Effector memory CD4-positive, alpha-beta T cell (primary cell): ENCODE data around the gene ATG7.
A peak's percentile ranks its signal among the peaks of the same experiment; 100 is the strongest.

Experiments used
- DNase-seq, 3 donors: peaks; one replicate each; pipeline ENCODE4 v3.0.0-alpha.2; 2020
- H3K27ac ChIP-seq: 2 replicates; pipeline ENCODE4 v1.7.0; 2013; ENCODE audit warnings: mild to moderate bottlenecking, low read length, moderate library complexity; ENCODE audit not compliant: insufficient read depth, poor library complexity, severe bottlenecking
- H3K27me3 ChIP-seq: replicated peaks from 2 replicates; pipeline ENCODE4 v1.7.0; 2013; ENCODE audit warnings: mild to moderate bottlenecking, low read length; ENCODE audit not compliant: insufficient read depth, control insufficient read depth, poor library complexity, severe bottlenecking
- H3K36me3 ChIP-seq: 2 replicates; pipeline ENCODE4 v1.7.0; 2013; ENCODE audit warnings: mild to moderate bottlenecking, low read length, moderate library complexity; ENCODE audit not compliant: control insufficient read depth, insufficient read depth
- H3K4me1 ChIP-seq: 2 replicates; pipeline ENCODE4 v1.7.0; 2013; ENCODE audit warnings: low read length, mild to moderate bottlenecking; ENCODE audit not compliant: control insufficient read depth, insufficient read depth, poor library complexity, severe bottlenecking
- H3K4me3 ChIP-seq: 2 replicates; pipeline ENCODE4 v1.7.0; 2013; ENCODE audit warnings: low read length, low read depth, mild to moderate bottlenecking; ENCODE audit not compliant: insufficient read depth, poor library complexity, severe bottlenecking
- H3K9me3 ChIP-seq: 2 replicates; pipeline ENCODE4 v1.7.0; 2013; ENCODE audit warnings: mild to moderate bottlenecking, low read length, moderate library complexity; ENCODE audit not compliant: control insufficient read depth

ATG7 gene

DNA sequence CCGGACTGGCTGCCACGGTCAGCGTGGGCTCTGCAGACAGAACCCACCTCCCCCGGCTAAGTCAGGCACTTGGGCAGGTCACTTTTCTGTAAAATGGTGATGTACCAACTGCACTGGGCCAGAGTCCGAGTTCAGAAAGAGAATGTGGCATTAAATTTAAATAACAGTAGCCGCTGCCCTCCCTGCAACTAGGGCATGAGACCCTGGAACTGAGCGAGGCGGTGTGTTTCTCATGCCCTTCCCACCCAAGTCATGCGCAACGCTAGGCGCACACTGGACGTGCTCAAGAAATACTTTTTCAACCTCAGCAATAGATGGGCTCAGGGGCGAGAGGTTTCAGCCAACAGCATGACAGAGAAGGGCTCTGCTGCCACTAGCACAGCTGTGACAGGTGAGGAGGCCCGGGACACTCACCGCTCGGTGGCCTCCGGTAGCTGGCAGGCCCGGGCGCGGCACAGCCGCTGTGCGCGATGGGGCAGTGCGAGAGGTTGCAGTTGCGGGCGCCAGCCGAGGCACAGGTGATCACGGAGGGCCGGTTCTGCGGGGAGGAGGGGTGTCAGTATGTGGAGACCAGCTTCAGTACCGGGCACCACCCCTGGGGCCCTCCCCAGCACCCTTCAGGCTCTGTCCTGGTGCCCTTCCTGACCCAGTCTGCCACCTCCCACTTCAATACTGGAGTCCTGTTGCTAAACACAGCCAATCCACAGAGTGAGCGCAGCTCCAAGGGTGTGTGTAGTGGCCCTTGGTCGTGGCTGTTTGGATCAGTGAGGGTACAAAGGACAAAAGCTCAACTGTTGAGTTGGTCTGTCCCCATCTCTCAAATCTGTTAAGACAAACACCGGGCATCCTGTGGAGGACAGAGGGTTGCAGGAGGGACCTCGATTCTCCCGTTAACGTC is 287.0 kb downstream of the ATG7 start:
- H3K36me3 ChIP-seq = peaks cover 59% of the 10 kb centered on the region
- no peaks in the 10 kb centered on the region for H3K4me1 ChIP-seq
- no peak overlapping the region for H3K27ac ChIP-seq

DNA sequence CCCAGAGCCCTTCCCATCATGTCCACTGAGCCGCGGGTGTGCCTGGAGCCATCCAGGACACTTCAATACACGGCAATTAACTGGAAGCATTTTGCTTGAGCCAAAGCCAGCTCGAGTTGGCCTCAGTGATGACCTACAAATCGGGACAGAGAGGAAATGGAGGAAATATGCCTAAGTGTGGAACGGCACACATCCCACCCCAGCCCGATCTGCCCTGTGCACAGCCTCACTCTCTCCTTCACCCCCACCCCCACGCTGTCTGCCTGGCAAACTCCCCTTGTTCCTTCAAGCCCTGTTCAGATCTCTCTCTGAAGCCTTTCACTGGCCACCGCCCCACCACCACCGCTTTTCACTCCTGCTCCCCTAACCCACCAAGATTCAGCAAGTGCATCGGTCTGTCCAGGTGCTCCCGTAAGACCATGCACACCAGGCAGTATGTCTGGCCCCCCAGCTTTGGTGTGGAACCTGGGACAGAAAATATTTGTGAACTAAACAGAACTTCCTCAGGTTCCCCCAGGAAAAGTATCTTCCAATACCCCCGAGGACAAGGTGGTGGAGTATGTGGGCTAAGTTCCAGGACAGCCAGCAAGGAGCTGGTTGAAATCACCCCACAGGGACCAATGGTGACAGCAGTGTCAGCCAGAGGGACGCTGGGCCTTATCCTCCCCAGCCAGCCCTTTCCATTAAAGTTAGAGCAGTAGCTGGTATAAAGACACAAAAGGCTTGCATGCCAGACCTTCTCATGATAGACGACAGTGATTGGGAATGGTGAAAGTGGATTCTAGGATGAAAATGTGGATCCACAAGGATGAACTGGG is 287.8 kb downstream of the ATG7 start:
- no peaks in the 10 kb centered on the region for H3K27me3 ChIP-seq
- H3K27ac ChIP-seq = no peak overlapping the region
- H3K36me3 ChIP-seq = peaks cover 63% of the 10 kb centered on the region
- no peaks in the 10 kb centered on the region for H3K4me1 ChIP-seq
- no peak for DNase-seq
- no peaks in the 10 kb centered on the region for H3K9me3 ChIP-seq
- H3K4me3 ChIP-seq = no peak overlapping the region

More for the DNA sequence above, 287.0 kb downstream of the ATG7 start:
- Histone ChIP-seq H3K9me3 (no peaks in the 10 kb centered on the region), H3K27me3 (no peaks in the 10 kb centered on the region), H3K4me3 (no peak overlapping the region)
- DNase-seq = no peak

DNA sequence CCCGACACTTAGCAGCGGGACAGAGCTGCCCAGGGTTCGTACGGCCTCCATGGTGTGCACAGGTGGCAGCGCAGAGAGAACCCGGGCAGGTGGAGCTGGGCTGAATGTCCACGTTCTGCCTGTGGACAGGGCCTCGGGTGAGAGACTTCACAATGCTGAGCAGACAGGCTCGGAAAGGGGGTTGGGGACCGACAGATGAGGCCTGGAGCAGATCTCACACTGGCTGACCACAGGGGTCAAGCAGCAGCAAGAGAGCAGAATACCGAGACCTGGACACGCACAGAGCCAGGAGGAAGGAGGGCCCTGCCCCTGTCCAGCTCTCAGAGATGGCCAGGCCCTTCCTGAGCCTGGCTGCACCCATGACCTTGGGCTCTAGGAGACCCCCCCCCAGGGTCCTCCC is 288.5 kb downstream of the ATG7 start:
- H3K36me3 ChIP-seq = peaks cover 59% of the 10 kb centered on the region
- H3K4me3 ChIP-seq = no peak overlapping the region
- no peak overlapping the region for H3K27ac ChIP-seq
- H3K4me1 ChIP-seq = no peaks in the 10 kb centered on the region
- DNase-seq = no peak
- no peaks in the 10 kb centered on the region for H3K9me3 ChIP-seq
- H3K27me3 ChIP-seq = no peaks in the 10 kb centered on the region

DNA sequence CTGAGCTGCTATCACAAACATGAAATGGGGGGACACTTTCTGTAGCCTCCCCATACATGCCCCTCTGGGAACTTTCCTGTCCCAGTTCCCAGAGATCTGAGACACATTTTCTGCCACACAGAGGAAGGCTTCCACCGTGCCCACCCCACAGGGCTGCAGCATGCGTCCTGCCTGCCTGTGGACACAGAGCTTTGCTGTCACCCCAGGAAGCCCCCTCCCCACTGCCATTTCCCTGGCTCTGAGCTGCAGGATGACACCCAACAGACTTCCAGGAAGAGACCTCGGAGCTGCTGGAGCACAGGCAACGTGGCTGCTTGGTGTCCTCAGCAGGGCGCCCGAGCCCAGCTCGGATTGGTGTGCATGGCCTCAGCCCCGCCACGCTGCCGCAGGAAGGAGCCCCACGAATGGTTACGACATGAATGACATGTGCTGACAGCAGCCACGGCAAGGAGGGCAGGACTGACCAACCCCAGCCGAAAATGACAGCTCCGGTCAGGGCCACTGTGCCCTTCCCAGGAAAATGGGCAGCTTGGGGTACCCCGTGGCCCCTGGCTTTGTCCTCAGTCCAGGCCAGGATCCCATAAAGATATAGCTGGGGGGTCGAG is 290.2 kb downstream of the ATG7 start:
- H3K4me1 ChIP-seq = no peaks in the 10 kb centered on the region
- peaks cover 57% of the 10 kb centered on the region for H3K36me3 ChIP-seq
- no peaks in the 10 kb centered on the region for H3K9me3 ChIP-seq
- no peak overlapping the region for H3K4me3 ChIP-seq
- DNase-seq = no peak
- H3K27ac ChIP-seq = peak overlapping the region; percentile 17
- H3K27me3 ChIP-seq = no peaks in the 10 kb centered on the region

DNA sequence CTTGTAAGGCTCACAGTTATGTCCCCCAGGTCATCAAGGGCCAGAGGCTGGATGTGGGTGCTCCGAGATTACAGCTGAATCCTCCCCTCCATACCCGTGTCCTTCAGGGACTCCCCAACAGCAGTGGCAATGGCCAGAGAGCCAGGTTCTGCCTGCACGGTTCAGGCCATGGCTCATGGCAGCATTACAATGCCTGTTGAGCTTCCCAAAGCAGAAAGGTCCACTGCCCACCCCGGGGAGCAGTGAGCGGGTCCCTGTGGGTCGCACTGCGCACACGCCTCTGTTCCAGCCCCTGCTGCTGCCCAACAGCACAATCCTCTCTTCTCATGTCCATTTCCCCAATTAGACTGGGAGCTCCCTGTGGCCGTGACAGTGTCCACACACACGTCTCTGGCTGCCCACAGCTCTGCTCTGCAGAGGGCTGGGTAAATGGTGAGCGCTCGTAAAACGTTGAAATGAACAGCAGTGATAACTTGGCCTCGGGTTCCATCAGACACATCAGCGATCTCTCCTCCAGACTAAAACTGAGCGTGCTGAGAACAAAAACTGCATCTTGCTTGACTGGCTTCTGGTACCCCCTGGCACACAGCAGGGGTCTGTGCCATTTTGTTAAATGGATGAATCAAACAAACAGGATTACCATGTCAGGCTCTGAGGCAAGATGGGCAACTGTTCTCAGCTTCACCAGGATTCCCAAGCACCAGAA is 291.1 kb downstream of the ATG7 start:
- no peak for DNase-seq
- Histone ChIP-seq H3K4me1 (no peaks in the 10 kb centered on the region), H3K9me3 (no peaks in the 10 kb centered on the region), H3K4me3 (no peak overlapping the region), H3K36me3 (peaks cover 57% of the 10 kb centered on the region), H3K27me3 (no peaks in the 10 kb centered on the region), H3K27ac (no peak overlapping the region)

DNA sequence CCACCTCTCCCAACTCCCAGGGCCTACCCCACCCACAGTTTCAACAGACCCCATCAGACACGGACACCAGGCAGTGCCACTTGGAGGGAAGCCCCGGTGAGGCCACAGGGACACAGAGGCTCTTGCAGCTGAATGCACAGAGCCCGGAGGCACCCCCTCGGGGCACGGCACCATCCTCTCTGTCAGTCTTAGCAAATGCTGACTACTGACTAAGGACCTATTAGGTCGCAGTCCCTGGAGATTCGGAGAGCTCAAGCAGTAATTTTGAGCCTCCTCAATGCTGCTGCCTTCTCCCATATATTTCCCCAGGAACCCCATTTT is 291.6 kb downstream of the ATG7 start:
- H3K36me3 ChIP-seq = peaks cover 57% of the 10 kb centered on the region
- no peaks in the 10 kb centered on the region for H3K9me3 ChIP-seq
- no peaks in the 10 kb centered on the region for H3K27me3 ChIP-seq
- H3K27ac ChIP-seq = no peak overlapping the region
- H3K4me1 ChIP-seq = no peaks in the 10 kb centered on the region
- DNase-seq = no peak
- H3K4me3 ChIP-seq = no peak overlapping the region

DNA sequence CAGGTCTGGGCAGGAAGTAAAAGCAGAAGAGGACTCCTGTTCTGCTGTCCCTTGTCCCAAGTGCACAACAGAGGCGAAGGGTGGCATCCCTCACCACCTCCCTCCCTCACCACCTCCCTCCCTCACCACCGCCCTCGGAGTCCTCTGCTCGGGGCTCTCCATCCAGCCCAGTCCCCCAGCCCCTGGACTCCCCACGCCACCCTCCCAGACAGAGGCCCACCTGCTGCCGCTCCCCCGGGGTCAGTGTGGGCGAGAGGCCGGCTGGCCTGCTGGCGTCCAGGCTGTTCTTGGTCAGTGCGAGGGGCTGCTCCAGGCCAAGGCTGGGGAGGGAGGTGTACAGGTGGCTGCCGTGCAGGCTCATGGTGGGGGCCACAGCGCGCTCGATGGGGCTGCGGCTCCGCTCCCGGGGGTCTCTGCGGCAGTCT is 292.4 kb downstream of the ATG7 start:
- Histone ChIP-seq H3K9me3 (no peaks in the 10 kb centered on the region), H3K27me3 (no peaks in the 10 kb centered on the region), H3K27ac (no peak overlapping the region), H3K36me3 (peaks cover 53% of the 10 kb centered on the region), H3K4me1 (no peaks in the 10 kb centered on the region), H3K4me3 (no peak overlapping the region)
- no peak for DNase-seq

DNA sequence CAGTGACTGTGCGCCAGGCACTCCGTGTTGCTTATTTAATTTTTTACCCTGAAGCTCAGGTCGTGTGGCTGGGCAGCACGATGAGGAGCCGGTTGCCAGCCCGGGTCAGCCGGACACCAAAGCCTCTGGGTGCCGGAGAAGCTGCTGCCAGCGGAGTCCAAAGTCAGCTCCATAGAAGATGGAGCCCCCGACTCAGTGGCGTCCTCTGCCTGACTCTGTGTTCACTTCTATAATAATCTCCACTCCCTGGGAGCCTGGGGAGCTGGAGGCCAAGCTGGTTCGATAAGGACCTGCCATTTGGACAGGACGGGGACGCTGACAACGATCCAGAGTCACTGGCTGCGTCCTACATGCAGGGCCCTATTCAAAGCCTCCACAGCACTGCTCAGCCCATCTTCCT is 292.9 kb downstream of the ATG7 start:
- Histone ChIP-seq H3K9me3 (no peaks in the 10 kb centered on the region), H3K27me3 (no peaks in the 10 kb centered on the region), H3K36me3 (peaks cover 48% of the 10 kb centered on the region), H3K27ac (no peak overlapping the region), H3K4me3 (no peak overlapping the region), H3K4me1 (no peaks in the 10 kb centered on the region)
- no peak for DNase-seq

DNA sequence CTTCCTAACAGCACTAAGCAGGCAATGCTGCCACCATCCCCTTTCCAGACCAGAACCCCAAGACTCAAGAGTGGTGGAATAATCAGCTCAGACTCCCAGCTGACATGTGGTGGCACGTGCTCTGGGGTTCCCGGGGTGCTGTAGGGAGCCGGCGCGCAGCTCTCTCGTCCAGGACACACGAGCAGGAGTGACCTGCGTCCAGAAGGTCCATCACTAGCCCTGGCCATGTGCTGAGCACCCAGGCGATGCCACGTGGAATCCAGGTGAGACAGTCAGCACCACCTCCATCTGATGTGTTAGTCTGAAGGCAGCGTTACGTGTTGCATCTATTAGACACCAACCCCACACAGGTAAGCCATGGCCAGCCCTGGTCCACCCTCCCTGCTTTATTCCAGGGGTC is 293.3 kb downstream of the ATG7 start:
- no peak overlapping the region for H3K27ac ChIP-seq
- no peaks in the 10 kb centered on the region for H3K27me3 ChIP-seq
- no peak for DNase-seq
- no peak overlapping the region for H3K4me3 ChIP-seq
- no peaks in the 10 kb centered on the region for H3K4me1 ChIP-seq
- H3K36me3 ChIP-seq = peaks cover 46% of the 10 kb centered on the region
- no peaks in the 10 kb centered on the region for H3K9me3 ChIP-seq
